Fibroblast of lung (primary cell): Measurements from ENCODE around the gene GRB10. TPM values are rescaled to one million over a fixed set of nuclear protein-coding genes. Genes with fewer than 3 reads are reported as not detected.

Source experiments
- DNase-seq, 2 donors: peaks; one replicate each; pipeline versions ENCODE4 v3.0.0 to v3.0.0-alpha.2; 2010; ENCODE audit warnings: low read depth in 2 of 2
- H2AFZ ChIP-seq: 2 replicates; pipeline ENCODE4 v1.5.1; 2012; ENCODE audit warnings: low read length, control low read depth, inconsistent platforms
- H3K27ac ChIP-seq: 2 replicates; pipeline ENCODE4 v1.5.1; 2011; ENCODE audit warnings: low read length, control low read depth; ENCODE audit not compliant: insufficient read depth
- H3K27me3 ChIP-seq: 2 replicates; pipeline ENCODE4 v1.5.1; 2011; ENCODE audit warnings: mild to moderate bottlenecking, low read length; ENCODE audit not compliant: control insufficient read depth, insufficient read depth
- H3K36me3 ChIP-seq: 2 replicates; pipeline ENCODE4 v1.5.1; 2011; ENCODE audit warnings: low read length; ENCODE audit not compliant: control insufficient read depth, insufficient read depth
- H3K4me1 ChIP-seq: 2 replicates; pipeline ENCODE4 v1.5.1; 2011; ENCODE audit warnings: low read length; ENCODE audit not compliant: control insufficient read depth, insufficient read depth; ENCODE audit errors: extremely low read depth
- H3K4me2 ChIP-seq: 2 replicates; pipeline ENCODE4 v1.5.1; 2011; ENCODE audit warnings: low read length, control low read depth; ENCODE audit not compliant: insufficient read depth; ENCODE audit errors: extremely low read depth
- H3K4me3 ChIP-seq, 4 experiments: fragments of 200-600 bp in 1 of 4; sonication (generic) in 1 of 4; replicated peaks in 1 of 4; 2 replicates each; pipeline ENCODE4 v1.5.1; 2011 to 2016; ENCODE audit warnings: low read length in 4 of 4, low read depth in 3 of 4, mild to moderate bottlenecking in 3 of 4, control low read depth in 2 of 4, inconsistent platforms in 1 of 4, mixed read lengths in 1 of 4; ENCODE audit not compliant: insufficient read depth in 1 of 4; ENCODE audit errors: control extremely low read depth in 1 of 4
- H3K79me2 ChIP-seq: 2 replicates; pipeline ENCODE4 v1.5.1; 2012; ENCODE audit warnings: mild to moderate bottlenecking, low read length, inconsistent platforms; ENCODE audit not compliant: control insufficient read depth, insufficient read depth
- H3K9ac ChIP-seq: 2 replicates; pipeline ENCODE4 v1.5.1; 2011; ENCODE audit warnings: mild to moderate bottlenecking, low read length, control low read depth; ENCODE audit not compliant: insufficient read depth
- H3K9me3 ChIP-seq: 2 replicates; pipeline ENCODE4 v1.5.1; 2012; ENCODE audit warnings: low read depth, low read length; ENCODE audit not compliant: control insufficient read depth, insufficient read depth
- H4K20me1 ChIP-seq: 2 replicates; pipeline ENCODE4 v1.5.1; 2011; ENCODE audit warnings: low read length; ENCODE audit not compliant: control insufficient read depth, insufficient read depth; ENCODE audit errors: extremely low read depth
- CTCF ChIP-seq, 2 donors: IDR thresholded peaks in 1 of 2; conservative IDR thresholded peaks in 1 of 2; 1 replicate in 1 of 2; 2 replicates in 1 of 2; pipeline ENCODE4 v1.5.1; 2011 to 2012; ENCODE audit warnings: low read length in 2 of 2, control low read depth in 1 of 2, inconsistent platforms in 1 of 2, low read depth in 1 of 2, mild to moderate bottlenecking in 1 of 2
- EZH2 ChIP-seq: IDR thresholded peaks from 2 replicates; pipeline ENCODE4 v1.5.1; 2012; ENCODE audit warnings: low read length, control low read depth, mild to moderate bottlenecking; ENCODE audit errors: missing control alignments
- polyA plus RNA-seq, 2 donors: library from polyadenylated mRNA; depleted of rRNA in 1 of 2; stranded (reverse) in 1 of 2; unstranded in 1 of 2; fragments of >200 nt; gene quantifications; 2 replicates each; pipeline ENCODE4 v1.2.1, GENCODE V29; 2011 to 2012; ENCODE audit warnings: missing spikeins in 1 of 2
- total RNA-seq: library from RNA; depleted of rRNA; stranded (reverse); fragments of >200 nt; gene quantifications from 2 replicates; pipeline ENCODE4 v1.2.1, GENCODE V29; 2014

The GRB10 gene
- total and polyA plus RNA-seq, 2 donors (not counting 1 experiment from before 2014, with no cell fraction given) = 11.1 to 64.1 TPM

- H4K20me1 ChIP-seq = no peaks in the 10 kb centered on the region
- DNase-seq = peak in 1 of 2 donors; percentile 52
- H3K36me3 ChIP-seq = no peaks in the 10 kb centered on the region
- no peak overlapping the region for H3K9ac ChIP-seq
- no peaks in the 10 kb centered on the region for H3K4me1 ChIP-seq
- no peaks in the 10 kb centered on the region for H3K79me2 ChIP-seq
- no peak overlapping the region for H2AFZ ChIP-seq
- H3K27ac ChIP-seq = no peak overlapping the region
- H3K27me3 ChIP-seq = no peaks in the 10 kb centered on the region
- no peak for TF ChIP-seq EZH2
- no peak for TF ChIP-seq CTCF (conservative IDR thresholded peaks at IDR 0.05 in 1 of 2, IDR thresholded peaks at IDR 0.05 in 1 of 2; ENCODE audit: low read depth in 1 of 2, low read length in 2 of 2)
- no peak overlapping the region for H3K4me3 ChIP-seq
- no peaks in the 10 kb centered on the region for H3K9me3 ChIP-seq
- H3K4me2 ChIP-seq = no peak overlapping the region
These were observed 92.1 kb downstream of the GRB10 start for GRCh38 chr7:50690541-50691011.

GRCh38 chr7:50688226-50688590 lies 94.5 kb downstream of the GRB10 start:
- Histone ChIP-seq H3K27ac (no peak overlapping the region), H3K9ac (no peak overlapping the region), H2AFZ (no peak overlapping the region), H3K9me3 (no peaks in the 10 kb centered on the region), H3K4me1 (no peaks in the 10 kb centered on the region), H3K4me2 (no peak overlapping the region), H4K20me1 (no peaks in the 10 kb centered on the region), H3K79me2 (no peaks in the 10 kb centered on the region), H3K4me3 (no peak overlapping the region), H3K27me3 (no peaks in the 10 kb centered on the region), H3K36me3 (no peaks in the 10 kb centered on the region)
- DNase-seq = no peak
- TF ChIP-seq CTCF (conservative IDR thresholded peaks at IDR 0.05 in 1 of 2, IDR thresholded peaks at IDR 0.05 in 1 of 2; ENCODE audit: low read depth in 1 of 2, low read length in 2 of 2) (no peak), EZH2 (no peak)

- peak; percentile 70 to 90 for DNase-seq
- Histone ChIP-seq H3K36me3 (no peaks in the 10 kb centered on the region), H4K20me1 (no peaks in the 10 kb centered on the region), H3K4me1 (no peaks in the 10 kb centered on the region), H3K79me2 (no peaks in the 10 kb centered on the region), H3K27me3 (no peaks in the 10 kb centered on the region), H2AFZ (no peak overlapping the region), H3K4me2 (no peak overlapping the region), H3K27ac (no peak overlapping the region), H3K4me3 (no peak overlapping the region), H3K9ac (no peak overlapping the region), H3K9me3 (no peaks in the 10 kb centered on the region)
- no peak for TF ChIP-seq CTCF (conservative IDR thresholded peaks at IDR 0.05 in 1 of 2, IDR thresholded peaks at IDR 0.05 in 1 of 2; ENCODE audit: low read depth in 1 of 2, low read length in 2 of 2)
- TF ChIP-seq EZH2 = no peak
These were observed 95.0 kb downstream of the GRB10 start for GRCh38 chr7:50687575-50688225.
